Right lobe of liver (tissue), 6 donors: ENCODE data around the gene PCSK6. TPM values are rescaled to one million over a fixed set of nuclear protein-coding genes. Genes with fewer than 3 reads are reported as not detected.

Experiments
- ATAC-seq, 4 donors: fragments of 200-7000 bp; cut with Tn5 transposase; one replicate each; pipeline ENCODE4 v1.9.1; 2020; ENCODE audit warnings: mild to moderate bottlenecking in 4 of 4, moderate library complexity in 4 of 4
- DNase-seq, 3 donors: peaks; one replicate each; pipeline ENCODE4 v3.0.0-alpha.2; 2020
- H3K27ac ChIP-seq, 3 donors: fragments of 200-600 bp; one replicate each; pipeline ENCODE4 v1.8.0; 2022
- H3K27me3 ChIP-seq, 2 donors: fragments of 200-600 bp; one replicate each; pipeline ENCODE4 v1.8.0; 2022
- H3K36me3 ChIP-seq, 4 donors: fragments of 200-600 bp; sonication (generic) in 1 of 4; one replicate each; pipeline versions ENCODE4 v1.5.1 to v1.8.0; 2017 to 2022; ENCODE audit warnings: control low read depth in 1 of 4
- H3K4me1 ChIP-seq, 4 donors: fragments of 200-600 bp; sonication (generic) in 1 of 4; one replicate each; pipeline versions ENCODE4 v1.5.1 to v1.8.0; 2017 to 2022; ENCODE audit warnings: control low read depth in 1 of 4
- H3K4me3 ChIP-seq, 3 donors: fragments of 200-600 bp; one replicate each; pipeline ENCODE4 v1.8.0; 2022
- H3K9me3 ChIP-seq, 4 donors: fragments of 200-600 bp; sonication (generic) in 1 of 4; one replicate each; pipeline versions ENCODE4 v1.5.1 to v1.8.0; 2017 to 2022; ENCODE audit warnings: control low read depth in 1 of 4
- POLR2A ChIP-seq: fragments of 450-650 bp; IDR thresholded peaks from one replicate; pipeline ENCODE4 v1.6.1; 2017; ENCODE audit warnings: antibody characterized with exemption, mild to moderate bottlenecking
- WGBS: methylation state at CpG from one replicate; pipeline ENCODE4 v1.1.6; 2018; ENCODE audit warnings: low coverage, low lambda C conversion rate; ENCODE audit not compliant: insufficient coverage; ENCODE audit errors: missing lambda C conversion rate; 5-methylcytosine and 5-hydroxymethylcytosine counted together
- intact Hi-C, 2 donors: fragments of 100-400 bp; cut with DNase I; formaldehyde crosslinking; loops; one replicate each; pipeline versions ENCODE4 v1.11.2 to v1.14.1; 2022
- total RNA-seq, 6 experiments: library from RNA; depleted of rRNA in 2 of 6; stranded (reverse); fragments of >200 nt in 2 of 6; fragmentation: NEBNext Ultra II Directional in 3 of 6; extraction: Animal tissue kit (Norgen Biotek cat#: 25700) in 3 of 6; gene quantifications; one replicate each; pipeline versions ENCODE4 v1.1.0 to v1.2.4, GENCODE V29; 2016 to 2023
- TF ChIP-seq, protein P1 (sequence below), 4 donors: fragments of 200-600 bp in 3 of 4; fragments of 450-650 bp in 1 of 4; IDR thresholded peaks; one replicate each; pipeline versions ENCODE4 v1.5.1 to v1.8.0; 2016 to 2022; ENCODE audit warnings: antibody characterized with exemption in 4 of 4, mild to moderate bottlenecking in 2 of 4
- donor health status: DM: no; HTN: yes; CAD: no.
- donor health status: DM: no; HTN: no; CAD: no.
- donor health status: DM: no; HTN: no; CAD: no.
- donor health status: DM: no; HTN: yes; CAD: no.
- donor health status: DM: no; HTN: yes; CAD: no.

The PCSK6 gene
- total RNA-seq, 6 experiments from 2014 or later = 165 to 218 (median 207) TPM

DNA sequence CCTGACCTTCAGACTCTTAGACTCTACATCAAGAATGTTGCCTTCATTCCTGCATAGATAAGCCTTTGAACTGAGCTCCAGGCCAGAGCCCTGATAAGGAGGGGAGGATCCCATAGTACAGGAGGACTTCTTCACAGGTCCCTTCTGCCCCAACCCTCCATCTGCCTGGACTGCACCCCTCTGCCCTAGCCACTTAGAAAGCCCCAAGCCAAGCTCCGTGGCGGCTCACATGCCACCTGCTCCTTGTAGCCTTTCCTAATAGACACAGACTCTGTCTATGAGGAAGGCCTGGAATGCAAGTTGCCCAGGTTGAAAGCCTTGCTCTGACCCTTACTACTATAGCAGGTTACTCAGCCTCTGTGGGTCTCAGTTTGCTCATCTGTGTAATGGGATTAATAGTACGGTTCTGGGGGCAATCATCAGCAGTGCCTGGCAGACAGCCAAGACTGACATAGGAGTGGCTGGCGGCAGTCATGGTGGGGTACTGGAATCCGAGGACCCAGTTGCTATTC is 11.6 kb downstream of the PCSK6 start:
- intact Hi-C loops = no loop called here
- 92% methylated on average over 2 of the region's 5 CpGs for WGBS
- Histone ChIP-seq H3K4me1 (peaks cover 0 to 4% (median 0%) of the 10 kb centered on the region in 4 donors), H3K9me3 (no peaks in the 10 kb centered on the region), H3K27ac (no peak overlapping the region), H3K4me3 (no peak overlapping the region), H3K36me3 (peaks cover 0 to 3% (median 0%) of the 10 kb centered on the region in 4 donors), H3K27me3 (no peaks in the 10 kb centered on the region)
- TF ChIP-seq, protein P1, sequence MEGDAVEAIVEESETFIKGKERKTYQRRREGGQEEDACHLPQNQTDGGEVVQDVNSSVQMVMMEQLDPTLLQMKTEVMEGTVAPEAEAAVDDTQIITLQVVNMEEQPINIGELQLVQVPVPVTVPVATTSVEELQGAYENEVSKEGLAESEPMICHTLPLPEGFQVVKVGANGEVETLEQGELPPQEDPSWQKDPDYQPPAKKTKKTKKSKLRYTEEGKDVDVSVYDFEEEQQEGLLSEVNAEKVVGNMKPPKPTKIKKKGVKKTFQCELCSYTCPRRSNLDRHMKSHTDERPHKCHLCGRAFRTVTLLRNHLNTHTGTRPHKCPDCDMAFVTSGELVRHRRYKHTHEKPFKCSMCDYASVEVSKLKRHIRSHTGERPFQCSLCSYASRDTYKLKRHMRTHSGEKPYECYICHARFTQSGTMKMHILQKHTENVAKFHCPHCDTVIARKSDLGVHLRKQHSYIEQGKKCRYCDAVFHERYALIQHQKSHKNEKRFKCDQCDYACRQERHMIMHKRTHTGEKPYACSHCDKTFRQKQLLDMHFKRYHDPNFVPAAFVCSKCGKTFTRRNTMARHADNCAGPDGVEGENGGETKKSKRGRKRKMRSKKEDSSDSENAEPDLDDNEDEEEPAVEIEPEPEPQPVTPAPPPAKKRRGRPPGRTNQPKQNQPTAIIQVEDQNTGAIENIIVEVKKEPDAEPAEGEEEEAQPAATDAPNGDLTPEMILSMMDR (IDR thresholded peaks at IDR 0.05) = no peak
- TF ChIP-seq POLR2A = no peak
- DNase-seq (no peak), ATAC-seq (peak in 1 of 4 donors; percentile 14)

DNA sequence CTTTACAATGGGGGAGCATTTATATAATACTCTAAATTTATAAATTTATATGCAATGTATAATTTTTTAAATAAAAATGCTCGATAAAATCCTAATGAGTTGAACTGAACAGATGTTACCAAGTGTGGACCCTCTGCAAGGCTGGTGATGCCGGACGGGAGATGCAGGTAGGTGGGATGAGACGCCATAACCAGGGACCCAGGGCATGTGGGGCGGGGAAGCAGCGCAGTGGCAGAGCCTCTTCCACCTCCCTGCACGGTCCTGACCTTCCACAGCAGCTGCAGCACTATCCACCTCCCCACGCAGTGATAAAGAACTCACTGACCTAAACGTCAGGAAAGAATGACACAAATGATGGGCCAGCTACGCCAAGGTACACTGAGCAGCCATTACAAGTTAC is 12.8 kb downstream of the PCSK6 start:
- TF ChIP-seq, protein P1 (IDR thresholded peaks at IDR 0.05) = no peak
- TF ChIP-seq POLR2A = no peak
- Histone ChIP-seq H3K27me3 (no peaks in the 10 kb centered on the region), H3K36me3 (peaks cover 0 to 3% (median 0%) of the 10 kb centered on the region in 4 donors), H3K9me3 (no peaks in the 10 kb centered on the region), H3K4me3 (no peak overlapping the region), H3K27ac (no peak overlapping the region), H3K4me1 (peaks cover 0 to 11% (median 0%) of the 10 kb centered on the region in 4 donors)
- ATAC-seq = no peak
- no peak for DNase-seq
- intact Hi-C loops = no loop called here
- WGBS = 81% methylated on average over 9 of the region's 10 CpGs

GRCh38 chr15:101474983-101475382 is 14.5 kb downstream of the PCSK6 start:
- Histone ChIP-seq H3K4me3 (no peak overlapping the region), H3K9me3 (no peaks in the 10 kb centered on the region), H3K36me3 (no peaks in the 10 kb centered on the region), H3K27me3 (no peaks in the 10 kb centered on the region), H3K27ac (no peak overlapping the region), H3K4me1 (peaks cover 0 to 29% (median 0%) of the 10 kb centered on the region in 4 donors)
- intact Hi-C loops = no loop called here
- WGBS = 51% methylated on average over 2 of the region's 7 CpGs
- TF ChIP-seq, protein P1 (IDR thresholded peaks at IDR 0.05) = no peak
- TF ChIP-seq POLR2A = no peak
- DNase-seq (no peak), ATAC-seq (no peak)

GRCh38 chr15:101474233-101474632 is 15.3 kb downstream of the PCSK6 start:
- no peaks in the 10 kb centered on the region for H3K9me3 ChIP-seq
- H3K4me3 ChIP-seq = no peak overlapping the region
- H3K4me1 ChIP-seq = peaks cover 0 to 37% (median 0%) of the 10 kb centered on the region in 4 donors
- no peak overlapping the region for H3K27ac ChIP-seq
- intact Hi-C loops = no loop called here
- ATAC-seq (no peak), DNase-seq (no peak)
- WGBS = 91% methylated on average over 8 of the region's 10 CpGs
- no peak for TF ChIP-seq POLR2A
- TF ChIP-seq, protein P1 (IDR thresholded peaks at IDR 0.05) = no peak
- no peaks in the 10 kb centered on the region for H3K27me3 ChIP-seq
- no peaks in the 10 kb centered on the region for H3K36me3 ChIP-seq
